ENCODE results near the gene TIGD7. TPM values are rescaled to one million over a fixed set of nuclear protein-coding genes. Genes with fewer than 3 reads are reported as not detected.

TIGD7 gene
- total RNA-seq, 1 experiment from 2014 or later = 4.2 TPM

DNA sequence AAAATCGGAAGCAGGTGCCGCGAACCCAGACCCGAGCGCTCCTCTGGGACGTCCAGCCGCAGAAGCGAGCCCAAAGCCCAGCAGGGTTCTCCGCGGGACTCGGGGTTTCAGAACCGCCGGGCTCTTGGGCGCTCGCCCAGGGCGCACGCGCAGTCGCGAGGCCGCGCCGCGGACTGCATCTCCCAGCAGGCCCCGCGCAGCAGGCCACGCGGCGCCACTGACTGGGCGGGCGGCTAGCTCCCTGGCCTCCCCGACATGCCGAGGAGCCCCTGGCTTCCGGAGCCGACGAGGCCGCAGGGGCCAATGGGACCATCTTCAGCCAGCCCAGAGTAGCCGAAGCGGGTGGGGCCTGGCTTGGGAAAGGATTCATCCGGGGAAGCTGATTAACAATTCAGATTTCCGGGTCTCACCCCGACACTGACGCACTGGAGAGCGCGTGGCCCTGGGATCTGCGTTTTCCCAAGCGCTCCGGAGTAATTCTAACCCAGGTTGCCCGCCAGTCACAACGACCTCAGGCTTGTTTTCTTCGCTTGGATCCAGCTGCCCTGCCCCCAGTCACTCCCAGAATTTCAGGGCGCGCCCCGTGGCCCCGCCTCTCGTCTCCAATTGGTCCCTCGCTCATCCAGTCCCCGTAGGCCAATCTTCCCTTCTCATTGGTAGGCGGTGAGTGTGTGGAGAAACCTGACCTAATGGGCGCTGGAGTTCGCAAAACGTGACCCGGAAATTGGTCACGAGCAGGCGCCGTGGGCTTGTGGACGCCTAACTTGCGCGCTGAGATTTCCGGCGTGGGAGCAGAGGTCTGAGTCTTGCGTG is 22.3 kb downstream of the TIGD7 start, which contains the start of gene ZNF263:
TSS of gene ZNF263 (plus strand) at position 762 of the 813 bp plus-strand sequence. CDS start 328 bp downstream, outside the sequence.
- peak within 1 kb of the TSS; percentile 26; the same call in 1 of the 2 replicates for H3K4ac ChIP-seq (ENCODE audit: low read depth, low read length)
- peak; percentile 96 for DNase-seq
- no peak within 1 kb of the TSS for H4K8ac ChIP-seq (replicated peaks; ENCODE audit: insufficient read length, low read depth, low read length)
- Mint-ChIP-seq H3K36me3 (ENCODE audit: insufficient read depth in 1 of 3, low read depth in 3 of 3) (peaks cover 38 to 42% (median 41%) of the 10 kb centered on the region in 3 experiments), H3K4me3 (peak within 1 kb of the TSS; percentile 96 to 98), H3K9me3 (peaks cover 24 to 35% of the 10 kb centered on the region in 2 experiments), H3K4me1 (peaks cover 18 to 24% of the 10 kb centered on the region in 2 experiments), H3K27me3 (ENCODE audit: low read depth) (peaks cover 5% of the 10 kb centered on the region), H3K27ac (peak within 1 kb of the TSS; percentile 99)
- no peaks in the 10 kb centered on the region for H3K27me3 ChIP-seq (ENCODE audit: insufficient read depth, low read length)
- no peak within 1 kb of the TSS for H3K56ac ChIP-seq (ENCODE audit: insufficient read length, low read depth, low read length)
- H2AK5ac ChIP-seq (ENCODE audit: insufficient read length, low read length) = no peak within 1 kb of the TSS
- H2AFZ ChIP-seq (ENCODE audit: low read length) = no peak within 1 kb of the TSS
- peak within 1 kb of the TSS; percentile 33 for H2BK5ac ChIP-seq (ENCODE audit: insufficient read length, low read length)
- H3T11ph ChIP-seq (ENCODE audit: low read length) = peak within 1 kb of the TSS; percentile 4
- peak within 1 kb of the TSS; percentile 69 for H3K27ac ChIP-seq (ENCODE audit: insufficient read length, low read depth, low read length)
- no peak within 1 kb of the TSS for H2BK12ac ChIP-seq (ENCODE audit: insufficient read length, low read depth, low read length)
- H2BK15ac ChIP-seq (ENCODE audit: low read depth, low read length) = no peak within 1 kb of the TSS
- peak within 1 kb of the TSS; percentile 93 for H3K14ac ChIP-seq (ENCODE audit: insufficient read depth, low read length)
- H3K4me1 ChIP-seq (ENCODE audit: insufficient read depth, low read length) = no peaks in the 10 kb centered on the region
- no peak within 1 kb of the TSS for H2BK20ac ChIP-seq (ENCODE audit: low read depth, low read length, poor library complexity, severe bottlenecking)
- peaks cover 12% of the 10 kb centered on the region for H3K79me1 ChIP-seq (ENCODE audit: insufficient read depth, low read depth, low read length, poor library complexity, severe bottlenecking)
- H3K4me2 ChIP-seq (ENCODE audit: insufficient read depth, insufficient read length, low read length) = peak within 1 kb of the TSS; percentile 85
- H4K20me1 ChIP-seq (ENCODE audit: control insufficient read depth, insufficient read depth, insufficient read length) = peaks cover 5% of the 10 kb centered on the region
- no peak within 1 kb of the TSS for H3K23ac ChIP-seq (ENCODE audit: insufficient read length, low read depth, low read length)
- TF ChIP-seq CTCF (conservative IDR thresholded peaks at IDR 0.05) = no peak
- H3K9me3 ChIP-seq (ENCODE audit: control insufficient read depth, low read depth, low read length) = peaks cover 14% of the 10 kb centered on the region
- peak within 1 kb of the TSS; percentile 96 for H3K18ac ChIP-seq (ENCODE audit: insufficient read length, low read depth, low read length)
- peak within 1 kb of the TSS; percentile 82 for H3K9ac ChIP-seq (ENCODE audit: extremely low read depth, insufficient read length, low read length)
- H4K5ac ChIP-seq (ENCODE audit: insufficient read length, low read depth, low read length) = no peak within 1 kb of the TSS
- H2BK120ac ChIP-seq (ENCODE audit: low read depth, low read length, poor library complexity, severe bottlenecking) = peak within 1 kb of the TSS; percentile 62
- no peak within 1 kb of the TSS for H4K91ac ChIP-seq (ENCODE audit: insufficient read length, low read depth, low read length)
- peaks cover 29% of the 10 kb centered on the region for H3K79me2 ChIP-seq (ENCODE audit: insufficient read depth, low read length)
- no CpG with 5 or more reads among the region's 72 CpGs for WGBS (ENCODE audit: extremely low coverage, insufficient read length, low lambda C conversion rate)
- peaks cover 11% of the 10 kb centered on the region for H3K23me2 ChIP-seq (ENCODE audit: insufficient read length, low read depth, low read length, poor library complexity, severe bottlenecking)

All from H9 (cell line).